GM23338 (cell line): ENCODE data around the gene AAGAB.

Experiments used
- CREB1 ChIP-seq: fragments of 250-450 bp; sonication (Bioruptor Pico); IDR thresholded peaks from 2 replicates; pipeline ENCODE4 v1.5.0; 2020; ENCODE audit warnings: low read depth, mild to moderate bottlenecking, moderate library complexity
- CTCF ChIP-seq, 2 experiments: fragments of 200-600 bp in 1 of 2; sonication (generic) in 1 of 2; conservative IDR thresholded peaks; 2 replicates each; pipeline versions ENCODE4 v1.5.1 to v1.6.1; 2016 to 2017; ENCODE audit warnings: antibody characterized with exemption in 2 of 2, low read depth in 2 of 2, mild to moderate bottlenecking in 2 of 2, moderate library complexity in 1 of 2
- EZH2 ChIP-seq: fragments of 200-600 bp; sonication (generic); IDR thresholded peaks from one replicate; pipeline ENCODE4 v1.8.0; 2017; ENCODE audit warnings: antibody characterized with exemption, mild to moderate bottlenecking, low read depth; ENCODE audit not compliant: unreplicated experiment
- EZH2phosphoT487 ChIP-seq: fragments of 200-600 bp; sonication (generic); IDR thresholded peaks from one replicate; pipeline ENCODE4 v1.8.1; 2018; ENCODE audit warnings: antibody characterized with exemption; ENCODE audit not compliant: unreplicated experiment
- JUNB ChIP-seq: IDR thresholded peaks from one replicate; pipeline ENCODE4 v1.6.1; 2016; ENCODE audit warnings: antibody characterized with exemption; ENCODE audit not compliant: unreplicated experiment
- POLR2AphosphoS5 ChIP-seq: IDR thresholded peaks from 2 replicates; pipeline ENCODE4 v1.6.1; 2016; ENCODE audit warnings: antibody characterized with exemption, low read depth
- STAT1 ChIP-seq: IDR thresholded peaks from one replicate; pipeline ENCODE4 v1.6.1; 2016; ENCODE audit warnings: antibody characterized with exemption; ENCODE audit not compliant: unreplicated experiment
- ZNF114 ChIP-seq: fragments of 250-450 bp; sonication (Bioruptor Pico); IDR thresholded peaks from 2 replicates; pipeline ENCODE4 v1.5.0; 2020; ENCODE audit warnings: mild to moderate bottlenecking, moderate library complexity
- TF ChIP-seq, protein P1 (sequence below): IDR thresholded peaks from 2 replicates; pipeline ENCODE4 v1.6.1; 2016; ENCODE audit warnings: antibody characterized with exemption
- TF ChIP-seq, protein P2 (sequence below): IDR thresholded peaks from one replicate; pipeline ENCODE4 v1.6.1; 2018; ENCODE audit warnings: antibody characterized with exemption; ENCODE audit not compliant: unreplicated experiment
- TF ChIP-seq, protein P3 (sequence below): fragments of 250-450 bp; sonication (Bioruptor Pico); IDR thresholded peaks from 2 replicates; pipeline ENCODE4 v1.5.0; 2020; ENCODE audit warnings: mild to moderate bottlenecking, moderate library complexity

- TF ChIP-seq EZH2: no peak
- TF ChIP-seq CTCF (conservative IDR thresholded peaks at IDR 0.05; ENCODE audit: low read depth in 2 of 2): peak; percentile 38 to 54
- no peak for TF ChIP-seq POLR2AphosphoS5
- TF ChIP-seq, protein P1, sequence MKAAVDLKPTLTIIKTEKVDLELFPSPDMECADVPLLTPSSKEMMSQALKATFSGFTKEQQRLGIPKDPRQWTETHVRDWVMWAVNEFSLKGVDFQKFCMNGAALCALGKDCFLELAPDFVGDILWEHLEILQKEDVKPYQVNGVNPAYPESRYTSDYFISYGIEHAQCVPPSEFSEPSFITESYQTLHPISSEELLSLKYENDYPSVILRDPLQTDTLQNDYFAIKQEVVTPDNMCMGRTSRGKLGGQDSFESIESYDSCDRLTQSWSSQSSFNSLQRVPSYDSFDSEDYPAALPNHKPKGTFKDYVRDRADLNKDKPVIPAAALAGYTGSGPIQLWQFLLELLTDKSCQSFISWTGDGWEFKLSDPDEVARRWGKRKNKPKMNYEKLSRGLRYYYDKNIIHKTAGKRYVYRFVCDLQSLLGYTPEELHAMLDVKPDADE: no peak
- TF ChIP-seq EZH2phosphoT487: no peak
- TF ChIP-seq, protein P2, sequence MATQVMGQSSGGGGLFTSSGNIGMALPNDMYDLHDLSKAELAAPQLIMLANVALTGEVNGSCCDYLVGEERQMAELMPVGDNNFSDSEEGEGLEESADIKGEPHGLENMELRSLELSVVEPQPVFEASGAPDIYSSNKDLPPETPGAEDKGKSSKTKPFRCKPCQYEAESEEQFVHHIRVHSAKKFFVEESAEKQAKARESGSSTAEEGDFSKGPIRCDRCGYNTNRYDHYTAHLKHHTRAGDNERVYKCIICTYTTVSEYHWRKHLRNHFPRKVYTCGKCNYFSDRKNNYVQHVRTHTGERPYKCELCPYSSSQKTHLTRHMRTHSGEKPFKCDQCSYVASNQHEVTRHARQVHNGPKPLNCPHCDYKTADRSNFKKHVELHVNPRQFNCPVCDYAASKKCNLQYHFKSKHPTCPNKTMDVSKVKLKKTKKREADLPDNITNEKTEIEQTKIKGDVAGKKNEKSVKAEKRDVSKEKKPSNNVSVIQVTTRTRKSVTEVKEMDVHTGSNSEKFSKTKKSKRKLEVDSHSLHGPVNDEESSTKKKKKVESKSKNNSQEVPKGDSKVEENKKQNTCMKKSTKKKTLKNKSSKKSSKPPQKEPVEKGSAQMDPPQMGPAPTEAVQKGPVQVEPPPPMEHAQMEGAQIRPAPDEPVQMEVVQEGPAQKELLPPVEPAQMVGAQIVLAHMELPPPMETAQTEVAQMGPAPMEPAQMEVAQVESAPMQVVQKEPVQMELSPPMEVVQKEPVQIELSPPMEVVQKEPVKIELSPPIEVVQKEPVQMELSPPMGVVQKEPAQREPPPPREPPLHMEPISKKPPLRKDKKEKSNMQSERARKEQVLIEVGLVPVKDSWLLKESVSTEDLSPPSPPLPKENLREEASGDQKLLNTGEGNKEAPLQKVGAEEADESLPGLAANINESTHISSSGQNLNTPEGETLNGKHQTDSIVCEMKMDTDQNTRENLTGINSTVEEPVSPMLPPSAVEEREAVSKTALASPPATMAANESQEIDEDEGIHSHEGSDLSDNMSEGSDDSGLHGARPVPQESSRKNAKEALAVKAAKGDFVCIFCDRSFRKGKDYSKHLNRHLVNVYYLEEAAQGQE: no peak
- no peak for TF ChIP-seq CREB1 (CRISPR knock-in tag)
- no peak for TF ChIP-seq JUNB
- TF ChIP-seq ZNF114 (CRISPR knock-in tag): no peak
- TF ChIP-seq, protein P3, sequence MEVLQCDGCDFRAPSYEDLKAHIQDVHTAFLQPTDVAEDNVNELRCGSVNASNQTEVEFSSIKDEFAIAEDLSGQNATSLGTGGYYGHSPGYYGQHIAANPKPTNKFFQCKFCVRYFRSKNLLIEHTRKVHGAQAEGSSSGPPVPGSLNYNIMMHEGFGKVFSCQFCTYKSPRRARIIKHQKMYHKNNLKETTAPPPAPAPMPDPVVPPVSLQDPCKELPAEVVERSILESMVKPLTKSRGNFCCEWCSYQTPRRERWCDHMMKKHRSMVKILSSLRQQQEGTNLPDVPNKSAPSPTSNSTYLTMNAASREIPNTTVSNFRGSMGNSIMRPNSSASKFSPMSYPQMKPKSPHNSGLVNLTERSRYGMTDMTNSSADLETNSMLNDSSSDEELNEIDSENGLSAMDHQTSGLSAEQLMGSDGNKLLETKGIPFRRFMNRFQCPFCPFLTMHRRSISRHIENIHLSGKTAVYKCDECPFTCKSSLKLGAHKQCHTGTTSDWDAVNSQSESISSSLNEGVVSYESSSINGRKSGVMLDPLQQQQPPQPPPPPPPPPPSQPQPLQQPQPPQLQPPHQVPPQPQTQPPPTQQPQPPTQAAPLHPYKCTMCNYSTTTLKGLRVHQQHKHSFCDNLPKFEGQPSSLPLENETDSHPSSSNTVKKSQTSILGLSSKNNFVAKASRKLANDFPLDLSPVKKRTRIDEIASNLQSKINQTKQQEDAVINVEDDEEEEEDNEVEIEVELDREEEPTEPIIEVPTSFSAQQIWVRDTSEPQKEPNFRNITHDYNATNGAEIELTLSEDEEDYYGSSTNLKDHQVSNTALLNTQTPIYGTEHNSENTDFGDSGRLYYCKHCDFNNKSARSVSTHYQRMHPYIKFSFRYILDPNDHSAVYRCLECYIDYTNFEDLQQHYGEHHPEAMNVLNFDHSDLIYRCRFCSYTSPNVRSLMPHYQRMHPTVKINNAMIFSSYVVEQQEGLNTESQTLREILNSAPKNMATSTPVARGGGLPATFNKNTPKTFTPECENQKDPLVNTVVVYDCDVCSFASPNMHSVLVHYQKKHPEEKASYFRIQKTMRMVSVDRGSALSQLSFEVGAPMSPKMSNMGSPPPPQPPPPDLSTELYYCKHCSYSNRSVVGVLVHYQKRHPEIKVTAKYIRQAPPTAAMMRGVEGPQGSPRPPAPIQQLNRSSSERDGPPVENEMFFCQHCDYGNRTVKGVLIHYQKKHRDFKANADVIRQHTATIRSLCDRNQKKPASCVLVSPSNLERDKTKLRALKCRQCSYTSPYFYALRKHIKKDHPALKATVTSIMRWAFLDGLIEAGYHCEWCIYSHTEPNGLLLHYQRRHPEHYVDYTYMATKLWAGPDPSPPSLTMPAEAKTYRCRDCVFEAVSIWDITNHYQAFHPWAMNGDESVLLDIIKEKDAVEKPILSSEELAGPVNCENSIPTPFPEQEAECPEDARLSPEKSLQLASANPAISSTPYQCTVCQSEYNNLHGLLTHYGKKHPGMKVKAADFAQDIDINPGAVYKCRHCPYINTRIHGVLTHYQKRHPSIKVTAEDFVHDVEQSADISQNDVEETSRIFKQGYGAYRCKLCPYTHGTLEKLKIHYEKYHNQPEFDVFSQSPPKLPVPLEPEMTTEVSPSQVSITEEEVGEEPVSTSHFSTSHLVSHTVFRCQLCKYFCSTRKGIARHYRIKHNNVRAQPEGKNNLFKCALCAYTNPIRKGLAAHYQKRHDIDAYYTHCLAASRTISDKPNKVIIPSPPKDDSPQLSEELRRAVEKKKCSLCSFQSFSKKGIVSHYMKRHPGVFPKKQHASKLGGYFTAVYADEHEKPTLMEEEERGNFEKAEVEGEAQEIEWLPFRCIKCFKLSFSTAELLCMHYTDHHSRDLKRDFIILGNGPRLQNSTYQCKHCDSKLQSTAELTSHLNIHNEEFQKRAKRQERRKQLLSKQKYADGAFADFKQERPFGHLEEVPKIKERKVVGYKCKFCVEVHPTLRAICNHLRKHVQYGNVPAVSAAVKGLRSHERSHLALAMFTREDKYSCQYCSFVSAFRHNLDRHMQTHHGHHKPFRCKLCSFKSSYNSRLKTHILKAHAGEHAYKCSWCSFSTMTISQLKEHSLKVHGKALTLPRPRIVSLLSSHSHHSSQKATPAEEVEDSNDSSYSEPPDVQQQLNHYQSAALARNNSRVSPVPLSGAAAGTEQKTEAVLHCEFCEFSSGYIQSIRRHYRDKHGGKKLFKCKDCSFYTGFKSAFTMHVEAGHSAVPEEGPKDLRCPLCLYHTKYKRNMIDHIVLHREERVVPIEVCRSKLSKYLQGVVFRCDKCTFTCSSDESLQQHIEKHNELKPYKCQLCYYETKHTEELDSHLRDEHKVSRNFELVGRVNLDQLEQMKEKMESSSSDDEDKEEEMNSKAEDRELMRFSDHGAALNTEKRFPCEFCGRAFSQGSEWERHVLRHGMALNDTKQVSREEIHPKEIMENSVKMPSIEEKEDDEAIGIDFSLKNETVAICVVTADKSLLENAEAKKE (CRISPR knock-in tag): no peak
- TF ChIP-seq STAT1: no peak
These were observed 89.6 kb downstream of the AAGAB start for GRCh38 chr15:67164811-67165253.
